Large intestine (tissue), 3 donors: Measurements from ENCODE around the gene WWC1. TPM values are rescaled to one million over a fixed set of nuclear protein-coding genes. Genes with fewer than 3 reads are reported as not detected.
"Not testable (repeated sequence)": the region's sequence is repeated elsewhere in the genome, so short reads cannot be mapped to it uniquely, and the experiment has no call there.

Experiments
- DNase-seq, 2 donors: peaks; one replicate each; pipeline versions ENCODE4 v3.0.0 to v3.0.0-alpha.2; 2013
- H3K27ac ChIP-seq: one replicate; pipeline ENCODE4 v1.5.1; 2013; ENCODE audit warnings: low read length
- H3K27me3 ChIP-seq: 2 replicates; pipeline ENCODE4 v1.6.1; 2013; ENCODE audit warnings: low read length; ENCODE audit not compliant: control insufficient read depth, insufficient read depth
- H3K36me3 ChIP-seq: 2 replicates; pipeline ENCODE4 v1.6.1; 2013; ENCODE audit warnings: low read length; ENCODE audit not compliant: control insufficient read depth, insufficient read depth
- H3K4me1 ChIP-seq: one replicate; pipeline ENCODE4 v1.6.1; 2013; ENCODE audit warnings: low read length; ENCODE audit not compliant: control insufficient read depth, insufficient read depth
- H3K4me3 ChIP-seq: one replicate; pipeline ENCODE4 v1.5.1; 2013; ENCODE audit warnings: low read length
- H3K9me3 ChIP-seq: one replicate; pipeline ENCODE4 v1.6.1; 2013; ENCODE audit warnings: mild to moderate bottlenecking, low read depth, low read length, moderate library complexity; ENCODE audit not compliant: control insufficient read depth
- WGBS: methylation state at CpG from one replicate; pipeline ENCODE4 v1.1.5; 2013; ENCODE audit warnings: low lambda C conversion rate; ENCODE audit not compliant: insufficient coverage; 5-methylcytosine and 5-hydroxymethylcytosine counted together
- polyA plus RNA-seq: library from polyadenylated mRNA; unstranded; fragments of 120-200 nt; gene quantifications from one replicate; pipeline ENCODE4 v1.2.1, GENCODE V29; 2013

Gene WWC1
- polyA plus RNA-seq, 1 donor: 28.6 TPM

DNA sequence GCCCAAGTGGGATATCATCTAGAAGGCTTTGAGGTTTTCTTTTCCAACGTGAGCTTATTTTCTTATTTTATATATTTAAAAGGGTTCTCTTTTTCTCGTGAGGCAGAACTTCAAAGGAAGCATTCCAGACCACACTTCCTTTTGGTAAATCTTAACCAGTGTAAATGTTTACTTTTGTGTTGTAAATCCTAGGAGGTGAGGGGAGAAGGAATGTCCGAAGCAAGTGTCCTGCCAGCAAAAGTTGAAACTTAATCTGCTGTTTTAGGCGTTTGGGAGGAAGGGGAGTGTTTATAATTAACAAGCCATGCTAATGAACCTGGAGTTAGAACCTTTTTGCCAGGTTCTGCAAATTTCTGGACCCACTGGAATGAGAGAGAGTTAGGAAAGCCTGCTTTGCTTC is 37.9 kb downstream of the WWC1 start:
- Histone ChIP-seq H3K9me3 (no peaks in the 10 kb centered on the region), H3K4me1 (peaks cover 28% of the 10 kb centered on the region), H3K4me3 (no peak overlapping the region), H3K27ac (peak overlapping the region; percentile 76), H3K36me3 (no peaks in the 10 kb centered on the region), H3K27me3 (no peaks in the 10 kb centered on the region)
- WGBS: 0% methylated on average over 2 of the region's 4 CpGs
- DNase-seq: peak in 1 of 2 donors; percentile 39

- no peak overlapping the region for H3K27ac ChIP-seq
Measured at GRCh38 chr5:168332042-168332441, 40.6 kb downstream of the WWC1 start.

GRCh38 chr5:168334280-168334679 is 42.8 kb downstream of the WWC1 start:
- H3K9me3 ChIP-seq: no peaks in the 10 kb centered on the region
- H3K27ac ChIP-seq: no peak overlapping the region
- no CpG with 5 or more reads among the region's 3 CpGs for WGBS
- no peaks in the 10 kb centered on the region for H3K36me3 ChIP-seq
- H3K4me1 ChIP-seq: peaks cover 10% of the 10 kb centered on the region
- no peak overlapping the region for H3K4me3 ChIP-seq
- H3K27me3 ChIP-seq: no peaks in the 10 kb centered on the region
- DNase-seq: no peak

More at GRCh38 chr5:168332042-168332441, 40.6 kb downstream of the WWC1 start:
- peak in 1 of 2 donors; percentile 43 for DNase-seq
- Histone ChIP-seq H3K27me3 (no peaks in the 10 kb centered on the region), H3K9me3 (no peaks in the 10 kb centered on the region), H3K36me3 (no peaks in the 10 kb centered on the region), H3K4me1 (peaks cover 23% of the 10 kb centered on the region), H3K4me3 (no peak overlapping the region)

DNA sequence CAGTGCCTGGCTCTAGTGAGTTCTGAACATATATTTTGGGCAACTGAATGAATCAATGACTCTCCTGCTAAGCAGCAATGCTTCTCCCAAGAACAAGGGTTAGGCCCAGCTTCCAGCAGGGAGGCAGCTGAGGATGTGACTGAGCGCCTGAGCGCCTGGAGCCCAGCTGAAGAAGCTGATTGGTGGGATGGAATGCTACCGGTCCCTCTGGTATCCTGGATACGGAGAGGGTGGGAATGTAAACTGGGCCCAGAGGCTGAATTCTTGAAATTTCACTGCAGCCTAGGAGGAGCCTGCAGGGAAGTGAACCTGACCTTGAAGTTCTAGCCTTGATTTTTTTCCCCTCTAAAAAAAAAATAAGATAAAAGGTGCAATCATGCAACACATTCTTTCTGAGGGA is 43.2 kb downstream of the WWC1 start:
- Histone ChIP-seq H3K27me3 (no peaks in the 10 kb centered on the region), H3K36me3 (no peaks in the 10 kb centered on the region), H3K27ac (no peak overlapping the region), H3K4me1 (peaks cover 6% of the 10 kb centered on the region), H3K4me3 (no peak overlapping the region), H3K9me3 (no peaks in the 10 kb centered on the region)
- peak in 1 of 2 donors; percentile 36 for DNase-seq
- no CpG with 5 or more reads among the region's 4 CpGs for WGBS

- Histone ChIP-seq H3K27me3 (no peaks in the 10 kb centered on the region), H3K9me3 (no peaks in the 10 kb centered on the region), H3K36me3 (no peaks in the 10 kb centered on the region), H3K27ac (no peak overlapping the region), H3K4me3 (no peak overlapping the region), H3K4me1 (no peaks in the 10 kb centered on the region)
- no peak for DNase-seq
- 100% methylated on average over 1 of the region's 2 CpGs for WGBS
Measured at GRCh38 chr5:168337361-168337760, 45.9 kb downstream of the WWC1 start.

DNA sequence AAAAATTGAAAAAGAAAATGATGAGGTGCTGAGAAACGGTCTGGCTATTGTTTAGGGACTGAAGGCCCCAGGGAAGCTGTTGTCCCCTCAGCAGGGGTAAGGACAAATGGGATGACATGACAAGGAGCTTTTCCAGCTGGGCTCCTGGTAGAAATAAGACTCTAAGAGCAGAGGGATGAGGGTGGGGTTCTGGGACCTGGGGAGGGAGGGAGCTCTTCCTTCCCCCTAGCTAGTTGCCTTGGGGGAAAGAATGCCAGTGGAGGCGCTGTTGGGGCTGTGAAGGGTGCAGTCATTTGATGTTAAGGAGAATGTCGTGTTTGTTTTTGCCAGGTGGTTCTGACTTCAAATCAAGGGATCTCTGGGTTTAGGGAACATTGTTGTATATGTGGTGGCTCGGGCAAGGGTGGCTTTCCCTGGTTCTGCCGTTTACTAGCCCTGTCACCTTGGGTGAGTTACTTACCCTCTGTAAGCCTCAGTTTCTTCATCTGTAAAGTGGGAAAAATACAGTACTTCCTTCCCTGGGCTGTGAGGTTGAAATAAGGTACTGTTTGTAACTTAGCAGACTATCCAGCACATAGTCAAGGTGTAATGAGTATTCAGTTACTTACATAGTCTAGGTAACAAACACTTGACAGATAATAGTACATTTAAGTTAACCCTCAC is 47.8 kb downstream of the WWC1 start:
- H3K4me3 ChIP-seq: no peak overlapping the region
- WGBS: no CpG with 5 or more reads among the region's 5 CpGs
- no peaks in the 10 kb centered on the region for H3K36me3 ChIP-seq
- H3K9me3 ChIP-seq: no peaks in the 10 kb centered on the region
- no peak for DNase-seq
- H3K27ac ChIP-seq: no peak overlapping the region
- H3K4me1 ChIP-seq: no peaks in the 10 kb centered on the region
- H3K27me3 ChIP-seq: no peaks in the 10 kb centered on the region

DNA sequence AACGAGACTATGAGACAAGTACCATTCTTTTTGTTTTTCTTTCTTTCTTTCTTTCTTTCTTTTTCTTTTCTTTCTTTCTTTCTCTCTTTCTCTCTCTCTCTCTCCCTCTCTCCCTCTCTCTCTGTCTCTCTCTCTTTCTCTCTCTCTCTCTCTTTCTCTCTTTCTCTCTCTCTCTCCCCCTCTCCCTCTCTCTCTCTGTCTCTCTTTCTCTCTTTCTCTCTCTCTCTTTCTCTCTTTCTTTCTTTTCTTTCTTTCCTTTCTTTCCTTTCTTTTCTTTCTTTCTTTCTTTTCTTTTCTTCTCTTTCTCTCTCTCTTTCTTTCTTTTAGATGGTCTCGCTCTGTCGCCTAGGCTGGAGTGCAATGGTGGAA is 48.3 kb downstream of the WWC1 start:
- not testable (repeated sequence) for H3K27me3 ChIP-seq, H3K9me3 ChIP-seq, DNase-seq, H3K4me1 ChIP-seq, H3K27ac ChIP-seq, H3K36me3 ChIP-seq, H3K4me3 ChIP-seq
- 97% methylated on average over 2 of the region's 3 CpGs for WGBS

DNA sequence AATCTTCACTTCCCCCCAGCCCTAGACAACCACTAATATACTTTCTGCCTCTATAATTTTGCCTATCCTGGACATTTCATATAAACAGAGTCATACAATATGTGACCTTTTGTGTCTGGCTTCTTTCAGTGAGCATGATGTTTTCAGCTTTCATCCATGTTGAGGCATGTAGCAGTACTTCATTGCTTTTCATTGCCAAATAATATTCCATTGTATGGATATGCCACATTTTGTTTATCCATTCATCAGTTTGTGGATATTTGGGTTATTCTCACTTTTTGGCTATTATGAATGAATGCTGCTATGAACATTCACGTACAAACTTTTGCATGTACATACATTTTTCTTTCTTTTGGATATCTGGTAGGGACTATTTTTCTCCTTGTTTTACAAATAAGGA is 49.0 kb downstream of the WWC1 start:
- 100% methylated on average over 1 of the region's 1 CpG for WGBS
- Histone ChIP-seq H3K27ac (no peak overlapping the region), H3K27me3 (no peaks in the 10 kb centered on the region), H3K4me1 (no peaks in the 10 kb centered on the region), H3K4me3 (no peak overlapping the region), H3K9me3 (no peaks in the 10 kb centered on the region), H3K36me3 (no peaks in the 10 kb centered on the region)
- no peak for DNase-seq

- no CpG with 5 or more reads among the region's 2 CpGs for WGBS
- DNase-seq: no peak
Measured at GRCh38 chr5:168341178-168341577, 49.7 kb downstream of the WWC1 start.

DNA sequence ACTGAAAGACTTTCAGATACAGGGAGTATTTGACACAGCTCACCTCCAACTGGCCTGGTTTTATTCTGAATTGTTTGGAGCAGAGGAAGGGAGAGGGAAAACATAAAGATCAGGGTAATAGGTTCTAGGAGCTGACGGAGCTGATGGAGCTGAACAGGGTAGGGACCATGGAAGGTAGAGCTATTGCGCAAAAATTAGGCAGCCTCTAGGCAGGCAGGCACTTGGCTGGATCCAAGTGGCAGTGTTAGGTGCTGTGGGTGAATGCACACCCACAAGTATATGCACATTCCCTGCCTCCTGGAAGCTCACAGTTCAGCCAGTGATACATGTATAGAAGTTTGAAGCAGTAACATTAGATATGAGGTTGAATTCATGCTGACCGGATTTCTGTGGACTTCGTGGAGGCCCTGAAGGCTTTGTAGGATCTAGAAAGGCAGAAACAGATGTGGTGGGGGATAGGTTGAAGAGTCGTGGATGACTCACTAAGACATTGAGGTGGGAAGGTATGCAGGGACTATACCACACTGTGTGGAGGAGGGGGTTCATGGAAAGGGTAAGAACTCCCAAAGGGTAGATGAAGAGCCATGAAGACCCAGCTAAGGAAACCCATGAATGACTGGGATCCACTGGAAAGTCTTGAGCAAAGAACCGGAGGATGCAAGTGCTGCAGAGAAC is 50.8 kb downstream of the WWC1 start:
- WGBS: 100% methylated on average over 1 of the region's 6 CpGs
- DNase-seq: no peak
- no peaks in the 10 kb centered on the region for H3K9me3 ChIP-seq
- H3K36me3 ChIP-seq: no peaks in the 10 kb centered on the region
- peaks cover 11% of the 10 kb centered on the region for H3K4me1 ChIP-seq
- no peak overlapping the region for H3K27ac ChIP-seq
- H3K4me3 ChIP-seq: no peak overlapping the region
- H3K27me3 ChIP-seq: no peaks in the 10 kb centered on the region

More at GRCh38 chr5:168341178-168341577, 49.7 kb downstream of the WWC1 start:
- Histone ChIP-seq H3K36me3 (no peaks in the 10 kb centered on the region), H3K27me3 (no peaks in the 10 kb centered on the region), H3K9me3 (no peaks in the 10 kb centered on the region), H3K4me3 (no peak overlapping the region), H3K4me1 (peaks cover under 1% of the 10 kb centered on the region), H3K27ac (no peak overlapping the region)

- Histone ChIP-seq H3K27me3 (no peaks in the 10 kb centered on the region), H3K9me3 (no peaks in the 10 kb centered on the region), H3K27ac (no peak overlapping the region), H3K4me3 (no peak overlapping the region), H3K36me3 (no peaks in the 10 kb centered on the region), H3K4me1 (peaks cover 11% of the 10 kb centered on the region)
- WGBS: 83% methylated on average over 1 of the region's 3 CpGs
- DNase-seq: peak in 1 of 2 donors; percentile 29
Measured at GRCh38 chr5:168342985-168343384, 51.5 kb downstream of the WWC1 start.
